Small intestine (tissue), 7 donors: Measurements from ENCODE around the gene SLC8A1. TPM values are rescaled to one million over a fixed set of nuclear protein-coding genes. Genes with fewer than 3 reads are reported as not detected.
A peak's percentile ranks its signal among the peaks of the same experiment; 100 is the strongest.

Experiments used
- DNase-seq, 2 donors: peaks; one replicate each; pipeline versions ENCODE4 v3.0.0 to v3.0.0-alpha.2; 2013
- FAIRE-seq: peaks from 2 replicates; lab custom pipeline; 2012; peaks lifted over from hg19 to GRCh38; lab: Jason Lieb, UNC
- H3K27ac ChIP-seq, 3 donors: one replicate each; pipeline ENCODE4 v1.5.1; 2013; ENCODE audit warnings: low read length in 2 of 3, mild to moderate bottlenecking in 2 of 3, control low read depth in 1 of 3, inconsistent platforms in 1 of 3, low read depth in 1 of 3, moderate library complexity in 1 of 3
- H3K27me3 ChIP-seq, 3 donors: one replicate each; pipeline ENCODE4 v1.6.1; 2013; ENCODE audit warnings: low read length in 3 of 3, inconsistent platforms in 1 of 3; ENCODE audit not compliant: control insufficient read depth in 3 of 3, insufficient read depth in 3 of 3
- H3K36me3 ChIP-seq, 3 donors: one replicate each; pipeline ENCODE4 v1.6.1; 2013; ENCODE audit warnings: low read length in 3 of 3, inconsistent platforms in 1 of 3, low read depth in 1 of 3, mild to moderate bottlenecking in 1 of 3, moderate library complexity in 1 of 3; ENCODE audit not compliant: control insufficient read depth in 3 of 3, insufficient read depth in 2 of 3
- H3K4me1 ChIP-seq, 3 donors: one replicate each; pipeline ENCODE4 v1.6.1; 2013; ENCODE audit warnings: low read length in 2 of 3, inconsistent platforms in 1 of 3, low read depth in 1 of 3, mild to moderate bottlenecking in 1 of 3, moderate library complexity in 1 of 3; ENCODE audit not compliant: control insufficient read depth in 3 of 3, insufficient read depth in 2 of 3
- H3K4me3 ChIP-seq, 3 donors: one replicate each; pipeline ENCODE4 v1.5.1; 2013; ENCODE audit warnings: low read length in 3 of 3, control low read depth in 1 of 3, inconsistent platforms in 1 of 3, low read depth in 1 of 3, mild to moderate bottlenecking in 1 of 3, moderate library complexity in 1 of 3
- H3K9me3 ChIP-seq, 2 donors: one replicate each; pipeline ENCODE4 v1.6.1; 2013; ENCODE audit warnings: low read depth in 1 of 2, low read length in 1 of 2; ENCODE audit not compliant: control insufficient read depth in 2 of 2, insufficient read depth in 1 of 2
- WGBS, 3 donors: extraction: QIAGEN DNeasy Blood & Tissue Kit; methylation state at CpG; one replicate each; pipeline ENCODE4 v1.1.7; 2013; 5-methylcytosine and 5-hydroxymethylcytosine counted together
- polyA plus RNA-seq, 4 donors: library from polyadenylated mRNA; stranded (reverse) in 3 of 4; unstranded in 1 of 4; fragments of 200-250 nt in 3 of 4; fragments of 120-200 nt in 1 of 4; gene quantifications; one replicate each; pipeline versions ENCODE4 v1.2.1 to v1.2.3, GENCODE V29; 2013
- donor health status: healthy with polysubstance abuse.
- donor health status: control.
- donor health status: control.
- donor health status: Bipolar disorder and iron deficiency.
- donor health status: healthy.

SLC8A1 gene
- polyA plus RNA-seq, 4 donors: 0.22 to 5.6 (median 1.9) TPM

DNA sequence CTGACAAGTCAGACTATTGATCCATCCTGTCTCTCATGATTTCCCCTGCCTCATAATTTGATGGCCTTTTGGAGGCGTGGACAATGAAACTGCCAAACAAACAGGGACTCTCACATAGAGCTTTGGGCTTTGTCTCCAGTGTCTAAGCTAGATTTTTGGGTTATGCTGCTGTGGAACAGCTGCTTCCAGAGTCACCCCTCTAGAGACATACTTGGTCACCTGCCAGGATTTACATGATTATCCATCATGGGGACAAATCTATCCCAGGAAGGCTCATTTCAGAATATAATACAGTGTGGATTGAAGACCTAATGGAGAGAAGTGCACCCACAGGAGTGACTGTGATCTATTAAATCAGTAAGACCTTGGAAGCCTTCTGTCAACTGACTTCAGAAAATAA is 159.6 kb downstream of the SLC8A1 start:
- DNase-seq (no peak), FAIRE-seq (no peak)
- no peaks in the 10 kb centered on the region for H3K9me3 ChIP-seq
- H3K27me3 ChIP-seq: no peaks in the 10 kb centered on the region
- no peaks in the 10 kb centered on the region for H3K36me3 ChIP-seq
- H3K4me1 ChIP-seq: no peaks in the 10 kb centered on the region
- WGBS, 3 donors: 81 to 96% (median 89%) methylated on average over 1 of the region's 1 CpG
- no peak overlapping the region for H3K27ac ChIP-seq
- no peak overlapping the region for H3K4me3 ChIP-seq

DNA sequence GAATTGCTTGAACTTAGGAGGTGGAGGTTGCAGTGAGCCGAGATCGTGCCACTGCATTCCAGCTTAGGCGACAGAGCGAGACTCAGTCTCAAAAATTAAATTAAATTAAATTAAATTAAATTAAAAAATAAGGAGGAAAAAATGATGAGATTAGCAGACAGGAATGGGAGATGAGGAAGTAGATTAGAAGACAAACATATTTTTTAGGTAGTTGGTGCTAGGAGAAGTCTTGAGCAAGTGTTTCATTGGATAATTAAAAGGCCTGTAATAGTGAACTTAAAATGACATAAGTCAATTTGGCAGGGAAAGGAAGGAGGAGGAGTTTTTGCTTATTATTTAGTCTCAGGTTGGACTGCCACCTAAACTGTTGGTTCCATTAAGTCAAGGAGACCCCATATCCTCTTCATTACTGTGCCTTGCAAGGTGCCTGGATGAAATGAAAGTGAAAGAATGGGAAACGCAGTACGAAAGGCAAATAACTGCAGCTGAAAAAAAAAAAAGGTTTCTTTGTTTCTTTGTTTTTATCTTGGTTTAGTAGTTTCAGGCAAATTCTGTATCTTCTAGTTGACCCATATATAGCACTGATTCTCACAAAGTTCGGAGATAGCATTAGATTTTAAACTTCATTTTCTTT is 162.0 kb downstream of the SLC8A1 start:
- DNase-seq: peak in 1 of 2 donors; percentile 33

DNA sequence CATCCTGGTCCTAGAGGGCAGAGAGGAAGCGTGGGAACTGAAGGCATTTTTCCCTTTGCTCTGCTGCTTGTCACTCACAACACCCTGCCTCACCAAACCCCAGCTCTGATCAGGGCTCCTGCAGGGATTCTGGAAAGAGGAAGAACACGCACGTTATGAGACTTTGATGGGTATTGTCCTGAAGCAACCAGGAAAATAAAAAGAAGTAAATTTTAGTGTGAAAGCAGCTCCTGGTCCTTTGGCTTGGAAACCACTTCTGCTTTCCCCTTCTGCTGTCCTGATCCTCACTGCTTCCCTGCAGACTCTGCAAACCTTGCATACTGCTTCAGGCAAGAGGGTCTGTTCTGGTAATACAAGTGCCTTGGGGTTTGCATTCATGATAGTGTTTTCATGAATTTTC is 164.1 kb downstream of the SLC8A1 start:
- no peak for DNase-seq
- Histone ChIP-seq H3K27me3 (no peaks in the 10 kb centered on the region), H3K27ac (no peak overlapping the region), H3K4me3 (no peak overlapping the region), H3K9me3 (no peaks in the 10 kb centered on the region), H3K36me3 (no peaks in the 10 kb centered on the region), H3K4me1 (no peaks in the 10 kb centered on the region)
- FAIRE-seq: no peak
- 65 to 79% (median 73%) methylated on average over 3 of the region's 3 CpGs for WGBS, 3 donors

More for the DNA sequence above, 162.0 kb downstream of the SLC8A1 start:
- H3K9me3 ChIP-seq: no peaks in the 10 kb centered on the region
- no peak overlapping the region for H3K27ac ChIP-seq
- peak overlapping the region in 1 of 3 donors; percentile 23 for H3K4me3 ChIP-seq
- H3K27me3 ChIP-seq: no peaks in the 10 kb centered on the region
- no peak for FAIRE-seq
- 58 to 75% (median 62%) methylated on average over 7 of the region's 7 CpGs for WGBS, 3 donors
- H3K4me1 ChIP-seq: no peaks in the 10 kb centered on the region
- no peaks in the 10 kb centered on the region for H3K36me3 ChIP-seq

DNA sequence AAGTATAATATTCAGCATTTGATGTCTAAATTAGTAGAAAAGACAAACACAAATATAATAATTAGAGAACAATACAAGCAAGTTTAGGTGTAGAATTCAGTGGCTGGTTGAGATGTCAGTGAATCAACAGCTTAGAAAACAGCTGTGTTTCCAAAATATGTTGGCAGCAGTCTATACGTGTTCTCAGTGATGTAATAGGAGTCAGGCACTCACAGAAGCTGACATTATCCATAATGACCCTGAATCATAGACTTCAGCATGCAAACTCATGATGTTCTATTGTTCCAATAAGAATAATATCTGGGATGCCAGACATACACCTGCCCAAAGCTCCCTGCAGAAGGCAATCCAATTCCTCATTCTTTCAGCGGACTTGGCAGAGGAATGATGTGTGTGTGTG is 164.7 kb downstream of the SLC8A1 start:
- Histone ChIP-seq H3K27me3 (no peaks in the 10 kb centered on the region), H3K4me1 (no peaks in the 10 kb centered on the region), H3K27ac (no peak overlapping the region), H3K4me3 (no peak overlapping the region), H3K9me3 (no peaks in the 10 kb centered on the region), H3K36me3 (no peaks in the 10 kb centered on the region)
- 60 to 72% (median 70%) methylated on average over 2 of the region's 2 CpGs for WGBS, 3 donors
- DNase-seq (no peak), FAIRE-seq (no peak)

DNA sequence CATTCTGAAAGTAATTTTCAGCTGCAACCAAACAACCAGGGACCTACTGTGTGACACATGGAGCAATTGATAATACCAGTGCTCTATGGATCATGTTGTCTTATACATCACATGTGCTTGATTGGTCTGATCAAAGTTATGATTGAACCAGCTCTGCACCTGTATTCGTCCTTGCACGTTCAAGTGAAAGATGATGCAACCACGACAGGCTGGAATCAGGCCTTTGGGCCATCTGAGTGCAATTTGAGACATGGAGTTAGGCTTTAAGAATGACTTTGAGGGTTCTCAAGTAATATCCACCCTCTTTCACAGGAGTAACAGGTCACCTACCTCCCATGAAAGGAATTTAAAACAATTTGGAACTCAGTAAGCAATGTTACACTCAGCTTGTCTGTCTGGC is 165.2 kb downstream of the SLC8A1 start:
- Histone ChIP-seq H3K4me1 (no peaks in the 10 kb centered on the region), H3K27me3 (no peaks in the 10 kb centered on the region), H3K9me3 (no peaks in the 10 kb centered on the region), H3K36me3 (no peaks in the 10 kb centered on the region), H3K4me3 (no peak overlapping the region), H3K27ac (no peak overlapping the region)
- DNase-seq (no peak), FAIRE-seq (no peak)
- WGBS, 3 donors: 77 to 91% (median 85%) methylated on average over 3 of the region's 3 CpGs

DNA sequence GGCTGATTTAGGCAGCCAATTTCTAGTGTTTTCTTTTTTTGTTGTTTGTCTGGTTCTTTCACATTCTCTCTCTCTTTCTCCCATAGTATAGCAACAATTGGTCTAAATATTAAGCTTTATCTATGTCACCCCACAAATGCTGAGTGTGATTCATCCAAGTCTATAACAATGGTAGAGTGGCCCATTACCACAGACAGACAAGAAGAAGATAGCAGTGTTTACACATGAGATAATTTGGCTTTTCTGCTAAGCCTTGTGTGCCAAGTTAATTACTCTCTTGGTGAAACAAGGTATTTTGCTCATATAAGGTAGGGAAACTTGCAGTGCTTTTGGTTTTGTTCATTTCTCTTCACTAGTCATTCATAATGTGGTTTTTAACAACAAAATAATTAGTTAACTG is 166.5 kb downstream of the SLC8A1 start:
- H3K27ac ChIP-seq: no peak overlapping the region
- no peaks in the 10 kb centered on the region for H3K27me3 ChIP-seq
- no peaks in the 10 kb centered on the region for H3K36me3 ChIP-seq
- no peak for FAIRE-seq
- no peak overlapping the region for H3K4me3 ChIP-seq
- no peaks in the 10 kb centered on the region for H3K9me3 ChIP-seq
- H3K4me1 ChIP-seq: peaks cover 4 to 11% (median 4%) of the 10 kb centered on the region in 3 donors
- DNase-seq: no peak

DNA sequence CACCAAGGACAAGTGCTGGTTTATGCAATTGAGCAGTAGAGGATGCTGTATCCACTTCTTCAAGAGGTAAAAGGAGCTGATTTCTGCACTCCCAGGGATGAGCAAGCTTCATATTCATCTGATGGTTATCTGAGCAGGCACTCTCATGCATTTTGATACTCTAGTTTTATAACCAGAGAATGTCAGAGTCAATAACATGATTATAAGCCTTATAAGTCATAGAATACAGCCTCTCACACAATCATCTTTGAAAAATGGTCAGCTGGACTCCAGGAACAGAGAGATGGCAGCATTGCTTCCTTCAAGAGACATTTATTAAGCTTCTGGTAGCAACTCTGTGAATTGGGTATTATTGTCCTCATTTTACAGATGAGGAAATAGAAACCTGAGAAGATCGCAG is 167.1 kb downstream of the SLC8A1 start:
- no peak overlapping the region for H3K27ac ChIP-seq
- H3K4me3 ChIP-seq: no peak overlapping the region
- H3K27me3 ChIP-seq: no peaks in the 10 kb centered on the region
- no peaks in the 10 kb centered on the region for H3K36me3 ChIP-seq
- peaks cover 4 to 12% (median 4%) of the 10 kb centered on the region in 3 donors for H3K4me1 ChIP-seq
- FAIRE-seq (no peak), DNase-seq (no peak)
- no peaks in the 10 kb centered on the region for H3K9me3 ChIP-seq
- 91 to 100% (median 91%) methylated on average over 1 of the region's 1 CpG for WGBS, 3 donors

DNA sequence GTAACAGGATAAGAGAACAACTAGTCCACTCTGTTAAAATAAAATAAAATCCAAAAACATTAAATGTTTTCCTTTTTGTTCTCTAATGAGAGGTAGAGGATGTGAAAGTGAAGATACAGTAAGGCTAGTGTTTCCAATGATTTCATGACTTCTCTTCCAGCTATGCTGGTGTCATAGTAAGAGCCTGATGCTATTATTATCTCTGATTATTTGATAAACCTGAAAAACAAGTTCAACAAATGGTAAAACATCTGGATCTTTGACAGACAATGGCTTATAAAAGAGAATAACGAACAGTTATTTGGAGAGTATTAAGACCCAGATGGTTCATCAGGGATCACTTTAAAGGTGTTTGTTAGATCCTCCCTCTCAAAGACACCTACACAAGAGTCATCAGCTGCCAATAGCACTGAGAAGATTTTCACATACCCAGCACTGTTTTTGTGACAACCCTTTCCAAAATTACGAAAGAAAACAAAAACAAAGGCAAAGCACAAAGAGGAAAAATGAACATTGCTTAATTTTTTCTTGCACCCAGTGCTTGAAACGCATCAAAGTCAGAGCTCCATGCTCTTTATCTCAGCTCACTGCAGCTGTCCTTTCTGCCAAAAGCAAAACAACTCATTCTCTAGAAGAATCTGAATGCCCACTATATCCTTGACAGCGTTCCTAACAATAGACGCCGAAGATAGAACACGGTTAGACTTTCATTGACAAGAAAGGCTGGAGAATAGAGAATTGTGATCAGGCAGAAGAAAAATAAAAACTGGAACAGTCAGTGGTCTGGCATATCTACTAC is 168.6 kb downstream of the SLC8A1 start:
- 71 to 83% (median 77%) methylated on average over 7 of the region's 7 CpGs for WGBS, 3 donors
- H3K36me3 ChIP-seq: no peaks in the 10 kb centered on the region
- no peaks in the 10 kb centered on the region for H3K27me3 ChIP-seq
- H3K4me3 ChIP-seq: no peak overlapping the region
- peaks cover 4 to 15% (median 4%) of the 10 kb centered on the region in 3 donors for H3K4me1 ChIP-seq
- H3K9me3 ChIP-seq: no peaks in the 10 kb centered on the region
- no peak overlapping the region for H3K27ac ChIP-seq
- DNase-seq: no peak
- no peak for FAIRE-seq
